Measurements from ENCODE around the gene KRT222.

KRT222 gene

GRCh38 chr17:40658396-40658795, 6.6 kb downstream of the KRT222 start:
- no peak for DNase-seq

DNA sequence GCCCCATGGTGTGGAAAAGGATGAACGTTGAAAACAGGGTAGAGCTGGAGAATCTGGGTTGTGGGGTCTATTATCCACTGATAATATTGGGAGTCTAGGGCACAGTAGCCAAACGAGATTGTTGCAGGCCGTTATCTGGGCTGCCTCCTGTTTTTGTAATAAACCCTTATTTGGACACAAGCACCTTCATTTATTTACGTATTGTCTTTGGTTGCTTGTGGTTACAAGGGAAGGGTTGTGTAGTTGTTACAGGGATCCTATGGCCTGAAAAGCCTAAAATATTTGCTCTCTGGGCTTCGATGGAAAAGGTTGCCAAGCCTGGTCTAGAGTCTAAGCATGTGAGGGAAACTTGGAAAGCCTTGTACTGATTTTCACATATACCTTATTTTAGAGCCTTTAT, 13.0 kb downstream of the KRT222 start:
- DNase-seq, result no peak

DNA sequence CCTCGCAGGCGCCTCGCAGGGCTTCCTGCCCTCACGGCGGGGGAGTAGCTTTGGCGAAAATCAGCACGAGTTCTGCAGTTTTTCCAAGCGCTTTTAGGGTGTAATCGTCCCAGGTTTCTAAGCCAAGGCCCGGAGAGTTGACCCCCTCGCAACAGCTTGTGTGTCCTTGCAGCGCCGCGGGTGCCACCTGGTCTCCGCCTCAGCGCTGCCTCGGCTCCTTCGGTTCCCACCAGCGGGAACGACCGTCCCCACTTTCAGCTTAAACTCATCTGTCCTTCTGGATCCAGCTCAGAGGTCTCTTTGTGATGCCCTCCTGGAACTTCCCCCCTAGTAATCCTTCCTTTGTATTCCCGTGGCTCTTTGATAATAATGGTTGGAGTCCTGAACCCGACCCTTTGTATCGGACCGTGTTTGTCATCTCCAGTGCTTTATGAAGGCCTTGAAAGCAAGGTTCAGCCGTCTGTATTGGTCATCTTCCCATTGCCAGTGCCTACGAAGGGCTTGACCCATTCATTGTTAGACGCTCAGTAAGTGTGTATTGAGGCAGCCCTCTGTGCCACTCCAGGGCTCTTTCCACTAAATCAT, 16.5 kb downstream of the KRT222 start:
- DNase-seq, result peak in 14 of 56 donors; percentile 19 to 68 (median 42)

- peak in 49 of 56 donors; percentile 16 to 91 (median 67) for DNase-seq
These were observed 17.2 kb downstream of the KRT222 start, which contains the start of gene SMARCE1 for GRCh38 chr17:40647624-40648383. Gene SMARCE1, minus strand, starts transcription at chr17:40647818. Its CDS starts 2,016 bp downstream, at chr17:40645802.

DNA sequence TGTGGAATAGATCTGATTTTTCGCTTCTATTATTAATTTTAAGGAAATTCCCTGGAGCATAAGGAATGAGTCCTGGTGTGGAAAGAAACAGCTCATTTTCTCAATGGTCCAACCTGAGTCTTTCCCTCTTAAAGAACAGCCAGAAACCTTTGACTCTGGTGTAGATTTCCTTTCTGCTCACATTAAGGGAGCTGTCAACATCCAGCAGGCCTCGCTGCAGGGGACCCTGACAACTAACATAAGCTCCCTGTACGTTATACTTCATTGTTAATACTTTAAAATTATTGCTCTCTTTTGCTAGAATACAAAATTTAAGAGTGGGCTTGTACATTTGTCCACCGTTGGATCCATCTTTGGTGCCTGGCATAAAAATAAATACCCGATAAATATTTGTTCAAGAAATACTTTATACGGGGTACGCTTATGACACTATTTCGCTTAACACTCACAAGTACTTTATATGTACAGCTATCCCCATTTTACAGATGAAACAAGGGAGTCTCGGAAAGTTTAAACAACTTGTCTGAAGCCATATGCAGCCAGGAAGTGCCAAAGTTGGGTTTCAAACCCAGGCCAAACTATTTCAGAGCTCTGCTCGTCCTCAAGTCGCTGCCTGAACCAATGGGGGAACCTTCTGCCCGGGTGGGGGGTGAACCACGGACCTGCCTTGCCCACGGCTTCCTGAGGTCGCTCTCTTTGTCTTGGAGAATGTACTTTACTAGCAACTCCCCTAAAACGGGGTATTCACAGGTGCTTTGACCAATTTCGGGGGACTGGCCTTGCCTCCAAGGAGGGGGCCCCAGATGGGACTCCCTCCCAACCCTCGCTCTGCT, 18.0 kb downstream of the KRT222 start:
- peak in 1 of 56 donors; percentile 52 for DNase-seq

DNA sequence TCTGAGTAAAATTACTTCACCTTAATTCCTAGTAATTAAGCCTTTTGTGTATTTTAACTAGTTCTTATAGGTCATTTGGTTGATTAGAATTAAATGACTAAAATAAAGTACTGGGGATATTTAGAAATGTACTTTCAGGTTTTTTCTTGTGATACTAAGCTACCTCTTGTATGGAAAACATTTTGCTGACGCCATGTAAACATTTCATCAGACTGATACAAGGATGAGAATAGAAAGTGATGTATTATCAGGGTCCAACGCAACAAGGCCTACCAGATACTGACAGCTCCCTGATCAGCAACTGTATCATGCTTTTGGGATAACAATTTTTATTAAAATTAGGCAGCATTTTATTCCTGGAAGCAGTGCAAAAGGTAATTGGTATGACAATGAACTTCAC, 19.0 kb downstream of the KRT222 start:
- DNase-seq, result no peak

- DNase-seq, result no peak
These were observed 19.7 kb downstream of the KRT222 start for GRCh38 chr17:40645291-40645690.

DNA sequence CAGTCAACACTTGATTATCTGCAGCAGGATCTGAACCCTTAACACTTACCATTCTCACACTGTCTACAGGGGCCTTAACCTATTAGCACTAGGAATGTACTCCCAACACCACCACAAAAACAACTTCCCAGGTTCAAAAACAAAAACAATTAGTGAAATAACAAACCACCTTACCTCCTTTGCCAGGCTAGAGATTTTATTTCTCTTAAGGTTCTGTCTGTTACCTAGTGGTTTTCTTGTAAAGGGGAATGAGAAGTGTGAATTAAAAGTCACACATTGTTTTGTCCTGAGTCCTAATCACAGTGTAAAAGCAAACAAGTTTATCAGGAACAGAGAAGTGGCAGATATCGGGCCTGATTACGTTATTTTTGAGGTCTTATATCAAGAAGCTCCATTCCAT, 27.0 kb downstream of the KRT222 start:
- no peak for DNase-seq

GRCh38 chr17:40633871-40634270, 31.1 kb downstream of the KRT222 start:
- no peak for DNase-seq

- no peak for DNase-seq
These were observed 32.8 kb downstream of the KRT222 start for GRCh38 chr17:40632216-40632615.

- no peak for DNase-seq
These were observed 35.1 kb downstream of the KRT222 start for GRCh38 chr17:40629842-40630241.

- no peak for DNase-seq
These were observed 39.7 kb downstream of the KRT222 start for GRCh38 chr17:40625311-40625710.

DNA sequence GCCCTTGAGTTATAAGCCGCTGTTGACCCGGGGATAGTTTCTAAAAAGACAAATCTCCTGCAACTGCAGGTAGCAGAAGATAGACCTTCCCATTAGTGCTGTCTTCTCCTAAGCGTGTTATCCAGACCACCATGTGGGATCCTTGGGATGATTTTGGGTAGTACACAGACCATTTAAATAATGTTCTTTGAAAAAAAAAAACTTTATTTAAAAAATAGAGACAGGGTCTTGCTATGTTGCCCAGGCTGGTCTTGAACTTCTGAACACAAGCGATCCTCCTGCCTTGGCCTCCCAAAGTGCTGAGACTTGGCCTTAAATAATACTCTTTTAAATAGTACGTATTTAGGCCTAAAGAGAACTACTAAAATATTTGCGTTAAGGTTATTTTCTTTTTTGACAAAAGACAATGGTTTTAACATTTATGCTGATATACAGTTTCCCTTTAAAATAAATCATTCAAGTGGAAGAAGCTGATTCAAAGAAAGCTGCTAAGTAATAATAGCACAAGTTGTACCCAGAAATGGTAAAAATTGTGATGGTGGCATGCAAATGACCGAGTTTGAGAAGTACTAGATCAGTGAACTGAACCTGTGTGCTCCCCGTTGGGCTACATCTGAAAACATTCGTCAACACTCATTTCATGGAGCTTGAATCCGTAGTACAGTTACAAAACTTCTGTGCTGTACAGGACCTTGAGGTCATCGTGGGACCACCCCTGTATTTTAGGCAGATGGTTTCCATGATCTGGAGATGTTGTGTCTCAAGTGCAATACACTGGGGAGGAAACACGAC, 41.4 kb downstream of the KRT222 start:
- DNase-seq, result no peak

DNA sequence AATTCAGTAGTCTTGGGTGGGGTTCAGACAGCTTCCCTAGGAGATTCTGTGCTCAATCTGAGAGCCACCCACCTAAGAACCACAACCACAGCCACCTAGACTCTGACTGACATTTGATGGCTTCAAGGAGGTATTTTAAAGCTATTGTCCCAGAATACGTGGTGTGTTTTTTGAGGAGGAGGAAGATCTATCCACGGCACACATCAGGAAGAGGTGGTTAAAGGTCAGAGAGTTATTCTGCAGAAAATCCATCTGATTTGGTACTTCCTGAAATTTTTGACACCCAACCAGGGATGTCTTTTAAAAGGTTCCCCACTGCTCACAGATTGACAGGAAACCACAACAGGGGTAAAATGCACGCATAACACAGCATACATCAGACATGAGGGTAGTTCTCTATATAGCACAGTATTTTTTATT, 42.5 kb downstream of the KRT222 start:
- DNase-seq, result no peak

DNA sequence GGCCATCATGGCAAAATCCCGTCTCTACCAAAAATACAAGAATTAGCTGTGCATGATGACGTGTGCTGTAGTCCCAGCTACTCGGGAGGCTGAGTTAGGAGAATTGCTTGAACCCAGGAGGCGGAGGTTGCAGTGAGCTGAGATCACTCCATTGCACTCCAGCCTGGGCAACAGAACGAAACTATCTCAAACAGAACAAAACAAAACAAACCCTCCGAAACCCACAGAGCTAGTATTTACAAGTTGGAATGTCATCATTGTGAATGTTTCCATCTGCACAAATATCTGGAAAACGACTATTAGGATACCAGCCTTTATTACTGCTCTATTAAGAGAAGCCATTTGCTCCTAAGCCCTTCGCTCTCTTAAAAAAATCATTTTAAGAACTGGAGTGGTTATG, 43.4 kb downstream of the KRT222 start:
- DNase-seq, result no peak

DNA sequence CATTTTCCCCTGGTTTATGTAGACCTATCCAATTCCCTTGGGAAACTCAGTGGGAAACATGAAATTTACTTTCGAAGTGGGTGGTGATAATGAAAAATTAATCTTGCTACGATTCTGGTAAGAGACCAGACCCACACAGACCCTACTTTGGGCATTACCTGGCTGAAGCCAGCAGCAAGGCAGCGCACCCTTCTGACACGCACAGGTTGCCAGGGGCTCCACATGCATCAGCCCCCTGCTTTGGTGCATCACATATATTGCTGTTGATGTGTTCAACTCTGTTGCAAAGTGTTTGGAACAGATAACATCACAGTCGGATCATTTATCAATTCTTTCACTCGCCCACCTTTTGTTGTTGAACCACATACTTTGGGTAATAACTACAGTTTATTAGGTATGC, 44.0 kb downstream of the KRT222 start:
- no peak for DNase-seq

- DNase-seq, result no peak
These were observed 46.0 kb downstream of the KRT222 start for GRCh38 chr17:40618754-40619625.

- DNase-seq, result no peak
These were observed 47.2 kb downstream of the KRT222 start for GRCh38 chr17:40617678-40618240.

DNA sequence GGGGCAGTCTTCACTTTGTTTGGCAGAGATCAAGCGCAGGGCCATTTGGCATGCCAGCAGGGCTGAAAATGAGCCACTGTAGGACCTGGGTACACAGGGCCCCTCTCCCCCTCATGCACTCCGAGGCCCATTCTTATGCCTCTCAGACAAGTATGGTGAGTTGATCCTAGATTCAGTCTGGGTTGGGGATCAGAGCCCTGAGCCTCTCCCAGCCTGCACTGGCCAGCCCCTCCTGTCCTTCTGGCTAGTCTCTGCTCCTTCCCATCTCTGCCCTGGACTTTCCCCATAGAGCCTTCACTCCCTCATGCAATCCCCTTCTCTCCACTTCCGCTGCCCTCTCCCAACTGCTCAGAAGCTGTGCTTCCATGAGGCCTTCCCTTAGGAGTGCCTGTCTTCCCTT, 48.4 kb downstream of the KRT222 start:
- no peak for DNase-seq
